Right renal cortex interstitium (tissue), 3 donors: Measurements from ENCODE around the gene YY1. TPM values are rescaled to one million over a fixed set of nuclear protein-coding genes. Genes with fewer than 3 reads are reported as not detected.
"Not testable (repeated sequence)": the region's sequence is repeated elsewhere in the genome, so short reads cannot be mapped to it uniquely, and the experiment has no call there.

ENCODE experiments used
- DNase-seq, 3 donors: peaks; one replicate each; pipeline ENCODE4 v3.0.0-alpha.2; 2013; ENCODE audit warnings: low read depth in 3 of 3, low spot score in 2 of 3
- polyA plus RNA-seq, 3 donors: library from polyadenylated mRNA; unstranded; fragments of 120-200 nt; gene quantifications; one replicate each; pipeline ENCODE4 v1.2.1, GENCODE V29; 2013; ENCODE audit not compliant: insufficient read length in 3 of 3

YY1 gene
- polyA plus RNA-seq, result 100 to 1,000 TPM; 146 to 151 (median 146) TPM

- peak; percentile 75 to 95 (median 92) for DNase-seq
Measured at GRCh38 chr14:100238419-100239210, at the start of gene YY1. YY1 (plus strand) TSS chr14:100239144; CDS start chr14:100239245, 101 bp downstream.

- DNase-seq, result no peak
Measured at GRCh38 chr14:100190126-100190525, 48.8 kb upstream of the YY1 start.

- DNase-seq, result no peak
Measured at GRCh38 chr14:100191584-100192249, 47.2 kb upstream of the YY1 start.

GRCh38 chr14:100192250-100192671, 46.7 kb upstream of the YY1 start:
- no peak for DNase-seq

GRCh38 chr14:100192672-100193416, 46.1 kb upstream of the YY1 start:
- DNase-seq, result peak; percentile 88 to 98 (median 94)

- no peak for DNase-seq
Measured at GRCh38 chr14:100193417-100194357, 45.3 kb upstream of the YY1 start.

GRCh38 chr14:100199240-100199860, 39.6 kb upstream of the YY1 start:
- DNase-seq, result no peak

GRCh38 chr14:100200311-100200710, 38.6 kb upstream of the YY1 start:
- DNase-seq, result no peak

- no peak for DNase-seq
Measured at GRCh38 chr14:100201701-100202100, 37.2 kb upstream of the YY1 start.

- no peak for DNase-seq
Measured at GRCh38 chr14:100202712-100203111, 36.2 kb upstream of the YY1 start.

GRCh38 chr14:100203146-100203545, 35.8 kb upstream of the YY1 start:
- no peak for DNase-seq

- no peak for DNase-seq
Measured at GRCh38 chr14:100203962-100204834, 34.7 kb upstream of the YY1 start.

GRCh38 chr14:100204835-100205167, 34.1 kb upstream of the YY1 start:
- DNase-seq, result not testable (repeated sequence)

GRCh38 chr14:100207588-100207987, 31.4 kb upstream of the YY1 start:
- not testable (repeated sequence) for DNase-seq

- not testable (repeated sequence) for DNase-seq
Measured at GRCh38 chr14:100208136-100208535, 30.8 kb upstream of the YY1 start.

- DNase-seq, result no peak
Measured at GRCh38 chr14:100211366-100211765, 27.6 kb upstream of the YY1 start.

GRCh38 chr14:100211893-100212292, 27.1 kb upstream of the YY1 start:
- no peak for DNase-seq

GRCh38 chr14:100212476-100213333, 26.2 kb upstream of the YY1 start:
- no peak for DNase-seq
